ENCODE results near the gene E2F8. TPM values are rescaled to one million over a fixed set of nuclear protein-coding genes. Genes with fewer than 3 reads are reported as not detected.

E2F8 gene
- total and polyA plus RNA-seq, 2 experiments from 2014 or later, result 8.3 to 10.6 TPM

DNA sequence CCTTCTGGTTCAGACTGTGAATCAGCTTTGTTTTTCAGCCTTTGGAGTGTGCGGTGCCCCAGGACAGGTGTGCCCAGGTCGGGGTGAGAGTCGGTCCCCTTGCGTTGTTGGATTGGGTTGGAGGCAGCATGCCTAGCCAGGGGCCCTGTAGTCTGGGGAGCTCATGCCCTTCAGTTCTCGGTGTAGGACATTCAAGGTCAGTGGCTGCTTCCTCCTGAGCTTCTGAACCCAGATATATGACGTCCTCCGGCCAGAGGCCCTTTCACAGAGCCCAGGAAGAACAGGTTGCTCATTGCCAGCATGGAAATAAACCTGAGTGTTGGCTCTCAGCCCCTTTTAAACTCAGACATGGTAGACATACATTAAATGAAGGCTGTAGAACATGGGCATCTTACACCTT lies 41.7 kb downstream of the E2F8 start:
- TF ChIP-seq, protein P1, sequence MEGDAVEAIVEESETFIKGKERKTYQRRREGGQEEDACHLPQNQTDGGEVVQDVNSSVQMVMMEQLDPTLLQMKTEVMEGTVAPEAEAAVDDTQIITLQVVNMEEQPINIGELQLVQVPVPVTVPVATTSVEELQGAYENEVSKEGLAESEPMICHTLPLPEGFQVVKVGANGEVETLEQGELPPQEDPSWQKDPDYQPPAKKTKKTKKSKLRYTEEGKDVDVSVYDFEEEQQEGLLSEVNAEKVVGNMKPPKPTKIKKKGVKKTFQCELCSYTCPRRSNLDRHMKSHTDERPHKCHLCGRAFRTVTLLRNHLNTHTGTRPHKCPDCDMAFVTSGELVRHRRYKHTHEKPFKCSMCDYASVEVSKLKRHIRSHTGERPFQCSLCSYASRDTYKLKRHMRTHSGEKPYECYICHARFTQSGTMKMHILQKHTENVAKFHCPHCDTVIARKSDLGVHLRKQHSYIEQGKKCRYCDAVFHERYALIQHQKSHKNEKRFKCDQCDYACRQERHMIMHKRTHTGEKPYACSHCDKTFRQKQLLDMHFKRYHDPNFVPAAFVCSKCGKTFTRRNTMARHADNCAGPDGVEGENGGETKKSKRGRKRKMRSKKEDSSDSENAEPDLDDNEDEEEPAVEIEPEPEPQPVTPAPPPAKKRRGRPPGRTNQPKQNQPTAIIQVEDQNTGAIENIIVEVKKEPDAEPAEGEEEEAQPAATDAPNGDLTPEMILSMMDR (conservative IDR thresholded peaks at IDR 0.05; ENCODE audit: low read depth in 2 of 2), result no peak
- TF ChIP-seq EZH2 (IDR thresholded peaks at IDR 0.05; ENCODE audit: low read depth, unreplicated experiment) (no peak), ZNF331 (CRISPR knock-in tag; IDR thresholded peaks at IDR 0.05; ENCODE audit: low read depth) (no peak), ZNF114 (CRISPR knock-in tag; IDR thresholded peaks at IDR 0.05) (no peak), NANOG (IDR thresholded peaks at IDR 0.05; ENCODE audit: borderline replicate concordance) (no peak), STAT1 (IDR thresholded peaks at IDR 0.05; ENCODE audit: unreplicated experiment) (no peak), CREB1 (CRISPR knock-in tag; IDR thresholded peaks at IDR 0.05; ENCODE audit: low read depth) (no peak), EZH2phosphoT487 (IDR thresholded peaks at IDR 0.05; ENCODE audit: unreplicated experiment) (no peak), JUNB (IDR thresholded peaks at IDR 0.05; ENCODE audit: unreplicated experiment) (no peak), POLR2AphosphoS5 (IDR thresholded peaks at IDR 0.05; ENCODE audit: low read depth) (no peak)
- TF ChIP-seq, protein P2, sequence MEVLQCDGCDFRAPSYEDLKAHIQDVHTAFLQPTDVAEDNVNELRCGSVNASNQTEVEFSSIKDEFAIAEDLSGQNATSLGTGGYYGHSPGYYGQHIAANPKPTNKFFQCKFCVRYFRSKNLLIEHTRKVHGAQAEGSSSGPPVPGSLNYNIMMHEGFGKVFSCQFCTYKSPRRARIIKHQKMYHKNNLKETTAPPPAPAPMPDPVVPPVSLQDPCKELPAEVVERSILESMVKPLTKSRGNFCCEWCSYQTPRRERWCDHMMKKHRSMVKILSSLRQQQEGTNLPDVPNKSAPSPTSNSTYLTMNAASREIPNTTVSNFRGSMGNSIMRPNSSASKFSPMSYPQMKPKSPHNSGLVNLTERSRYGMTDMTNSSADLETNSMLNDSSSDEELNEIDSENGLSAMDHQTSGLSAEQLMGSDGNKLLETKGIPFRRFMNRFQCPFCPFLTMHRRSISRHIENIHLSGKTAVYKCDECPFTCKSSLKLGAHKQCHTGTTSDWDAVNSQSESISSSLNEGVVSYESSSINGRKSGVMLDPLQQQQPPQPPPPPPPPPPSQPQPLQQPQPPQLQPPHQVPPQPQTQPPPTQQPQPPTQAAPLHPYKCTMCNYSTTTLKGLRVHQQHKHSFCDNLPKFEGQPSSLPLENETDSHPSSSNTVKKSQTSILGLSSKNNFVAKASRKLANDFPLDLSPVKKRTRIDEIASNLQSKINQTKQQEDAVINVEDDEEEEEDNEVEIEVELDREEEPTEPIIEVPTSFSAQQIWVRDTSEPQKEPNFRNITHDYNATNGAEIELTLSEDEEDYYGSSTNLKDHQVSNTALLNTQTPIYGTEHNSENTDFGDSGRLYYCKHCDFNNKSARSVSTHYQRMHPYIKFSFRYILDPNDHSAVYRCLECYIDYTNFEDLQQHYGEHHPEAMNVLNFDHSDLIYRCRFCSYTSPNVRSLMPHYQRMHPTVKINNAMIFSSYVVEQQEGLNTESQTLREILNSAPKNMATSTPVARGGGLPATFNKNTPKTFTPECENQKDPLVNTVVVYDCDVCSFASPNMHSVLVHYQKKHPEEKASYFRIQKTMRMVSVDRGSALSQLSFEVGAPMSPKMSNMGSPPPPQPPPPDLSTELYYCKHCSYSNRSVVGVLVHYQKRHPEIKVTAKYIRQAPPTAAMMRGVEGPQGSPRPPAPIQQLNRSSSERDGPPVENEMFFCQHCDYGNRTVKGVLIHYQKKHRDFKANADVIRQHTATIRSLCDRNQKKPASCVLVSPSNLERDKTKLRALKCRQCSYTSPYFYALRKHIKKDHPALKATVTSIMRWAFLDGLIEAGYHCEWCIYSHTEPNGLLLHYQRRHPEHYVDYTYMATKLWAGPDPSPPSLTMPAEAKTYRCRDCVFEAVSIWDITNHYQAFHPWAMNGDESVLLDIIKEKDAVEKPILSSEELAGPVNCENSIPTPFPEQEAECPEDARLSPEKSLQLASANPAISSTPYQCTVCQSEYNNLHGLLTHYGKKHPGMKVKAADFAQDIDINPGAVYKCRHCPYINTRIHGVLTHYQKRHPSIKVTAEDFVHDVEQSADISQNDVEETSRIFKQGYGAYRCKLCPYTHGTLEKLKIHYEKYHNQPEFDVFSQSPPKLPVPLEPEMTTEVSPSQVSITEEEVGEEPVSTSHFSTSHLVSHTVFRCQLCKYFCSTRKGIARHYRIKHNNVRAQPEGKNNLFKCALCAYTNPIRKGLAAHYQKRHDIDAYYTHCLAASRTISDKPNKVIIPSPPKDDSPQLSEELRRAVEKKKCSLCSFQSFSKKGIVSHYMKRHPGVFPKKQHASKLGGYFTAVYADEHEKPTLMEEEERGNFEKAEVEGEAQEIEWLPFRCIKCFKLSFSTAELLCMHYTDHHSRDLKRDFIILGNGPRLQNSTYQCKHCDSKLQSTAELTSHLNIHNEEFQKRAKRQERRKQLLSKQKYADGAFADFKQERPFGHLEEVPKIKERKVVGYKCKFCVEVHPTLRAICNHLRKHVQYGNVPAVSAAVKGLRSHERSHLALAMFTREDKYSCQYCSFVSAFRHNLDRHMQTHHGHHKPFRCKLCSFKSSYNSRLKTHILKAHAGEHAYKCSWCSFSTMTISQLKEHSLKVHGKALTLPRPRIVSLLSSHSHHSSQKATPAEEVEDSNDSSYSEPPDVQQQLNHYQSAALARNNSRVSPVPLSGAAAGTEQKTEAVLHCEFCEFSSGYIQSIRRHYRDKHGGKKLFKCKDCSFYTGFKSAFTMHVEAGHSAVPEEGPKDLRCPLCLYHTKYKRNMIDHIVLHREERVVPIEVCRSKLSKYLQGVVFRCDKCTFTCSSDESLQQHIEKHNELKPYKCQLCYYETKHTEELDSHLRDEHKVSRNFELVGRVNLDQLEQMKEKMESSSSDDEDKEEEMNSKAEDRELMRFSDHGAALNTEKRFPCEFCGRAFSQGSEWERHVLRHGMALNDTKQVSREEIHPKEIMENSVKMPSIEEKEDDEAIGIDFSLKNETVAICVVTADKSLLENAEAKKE (CRISPR knock-in tag; IDR thresholded peaks at IDR 0.05), result no peak
- TF ChIP-seq, protein P3, sequence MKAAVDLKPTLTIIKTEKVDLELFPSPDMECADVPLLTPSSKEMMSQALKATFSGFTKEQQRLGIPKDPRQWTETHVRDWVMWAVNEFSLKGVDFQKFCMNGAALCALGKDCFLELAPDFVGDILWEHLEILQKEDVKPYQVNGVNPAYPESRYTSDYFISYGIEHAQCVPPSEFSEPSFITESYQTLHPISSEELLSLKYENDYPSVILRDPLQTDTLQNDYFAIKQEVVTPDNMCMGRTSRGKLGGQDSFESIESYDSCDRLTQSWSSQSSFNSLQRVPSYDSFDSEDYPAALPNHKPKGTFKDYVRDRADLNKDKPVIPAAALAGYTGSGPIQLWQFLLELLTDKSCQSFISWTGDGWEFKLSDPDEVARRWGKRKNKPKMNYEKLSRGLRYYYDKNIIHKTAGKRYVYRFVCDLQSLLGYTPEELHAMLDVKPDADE (IDR thresholded peaks at IDR 0.05), result no peak
- TF ChIP-seq, protein P4, sequence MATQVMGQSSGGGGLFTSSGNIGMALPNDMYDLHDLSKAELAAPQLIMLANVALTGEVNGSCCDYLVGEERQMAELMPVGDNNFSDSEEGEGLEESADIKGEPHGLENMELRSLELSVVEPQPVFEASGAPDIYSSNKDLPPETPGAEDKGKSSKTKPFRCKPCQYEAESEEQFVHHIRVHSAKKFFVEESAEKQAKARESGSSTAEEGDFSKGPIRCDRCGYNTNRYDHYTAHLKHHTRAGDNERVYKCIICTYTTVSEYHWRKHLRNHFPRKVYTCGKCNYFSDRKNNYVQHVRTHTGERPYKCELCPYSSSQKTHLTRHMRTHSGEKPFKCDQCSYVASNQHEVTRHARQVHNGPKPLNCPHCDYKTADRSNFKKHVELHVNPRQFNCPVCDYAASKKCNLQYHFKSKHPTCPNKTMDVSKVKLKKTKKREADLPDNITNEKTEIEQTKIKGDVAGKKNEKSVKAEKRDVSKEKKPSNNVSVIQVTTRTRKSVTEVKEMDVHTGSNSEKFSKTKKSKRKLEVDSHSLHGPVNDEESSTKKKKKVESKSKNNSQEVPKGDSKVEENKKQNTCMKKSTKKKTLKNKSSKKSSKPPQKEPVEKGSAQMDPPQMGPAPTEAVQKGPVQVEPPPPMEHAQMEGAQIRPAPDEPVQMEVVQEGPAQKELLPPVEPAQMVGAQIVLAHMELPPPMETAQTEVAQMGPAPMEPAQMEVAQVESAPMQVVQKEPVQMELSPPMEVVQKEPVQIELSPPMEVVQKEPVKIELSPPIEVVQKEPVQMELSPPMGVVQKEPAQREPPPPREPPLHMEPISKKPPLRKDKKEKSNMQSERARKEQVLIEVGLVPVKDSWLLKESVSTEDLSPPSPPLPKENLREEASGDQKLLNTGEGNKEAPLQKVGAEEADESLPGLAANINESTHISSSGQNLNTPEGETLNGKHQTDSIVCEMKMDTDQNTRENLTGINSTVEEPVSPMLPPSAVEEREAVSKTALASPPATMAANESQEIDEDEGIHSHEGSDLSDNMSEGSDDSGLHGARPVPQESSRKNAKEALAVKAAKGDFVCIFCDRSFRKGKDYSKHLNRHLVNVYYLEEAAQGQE (IDR thresholded peaks at IDR 0.05; ENCODE audit: unreplicated experiment), result no peak
- H3K79me2 ChIP-seq (replicated peaks; ENCODE audit: insufficient read depth), result no peaks in the 10 kb centered on the region
- H3K27ac Mint-ChIP-seq, result peak overlapping the region; percentile 44
- no peaks in the 10 kb centered on the region for H3K27me3 Mint-ChIP-seq (ENCODE audit: insufficient read depth, low read depth, poor library complexity)
- H3K9me2 ChIP-seq (ENCODE audit: insufficient read depth), result no peaks in the 10 kb centered on the region
- H3K4me3 Mint-ChIP-seq, result no peak overlapping the region
- H2AFZ ChIP-seq, result no peak overlapping the region
- no peaks in the 10 kb centered on the region for H3K27me3 ChIP-seq (ENCODE audit: insufficient read depth)
- no peak overlapping the region for H3K4me2 ChIP-seq
- no peaks in the 10 kb centered on the region; the same call in 2 of the 3 replicates for H3K9me3 Mint-ChIP-seq
- DNase-seq (ENCODE audit: low spot score), result no peak
- no peak overlapping the region for H3K4me3 ChIP-seq
- 0 out of 2 replicates have a peak, but pooled peaks cover 3% of the 10 kb centered on the region for H3K36me3 ChIP-seq (ENCODE audit: insufficient read depth)
- no peaks in the 10 kb centered on the region for H3K36me3 Mint-ChIP-seq (ENCODE audit: low read depth)
- no peaks in the 10 kb centered on the region for H3K4me1 ChIP-seq (ENCODE audit: insufficient read depth)
- no peaks in the 10 kb centered on the region for H3F3A ChIP-seq (replicated peaks; ENCODE audit: low read depth)
- no peaks in the 10 kb centered on the region for H4K20me1 ChIP-seq (replicated peaks; ENCODE audit: insufficient read depth)
- no peak for ATAC-seq
- no peak overlapping the region for H3K27ac ChIP-seq (ENCODE audit: low read depth)
- peaks cover 2% of the 10 kb centered on the region; the same call in 1 of the 3 replicates for H3K4me1 Mint-ChIP-seq
